HEK293 (cell line): ENCODE measurements around the gene UBE3C.

Experiments used
- CTCF ChIA-PET: fragments of 350-600 bp; formaldehyde crosslinking; extraction: SDS; loops from one replicate; lab custom pipeline; 2021; ENCODE audit warnings: antibody characterized with exemption; lab: Yijun Ruan, JAX
- POLR2A ChIA-PET: fragments of 300-600 bp; formaldehyde crosslinking; extraction: SDS; loops from one replicate; lab custom pipeline; 2020; ENCODE audit warnings: antibody characterized with exemption, inconsistent platforms; lab: Yijun Ruan, JAX
- H3K27ac ChIP-seq: fragments of 200-500 bp; sonication (Bioruptor generic); 2 replicates; pipeline ENCODE4 v1.5.1; 2014; ENCODE audit warnings: low read depth, low read length, control low read depth, inconsistent platforms; ENCODE audit errors: extremely low read depth
- H3K36me3 ChIP-seq, 2 experiments: fragments of 200-500 bp in 1 of 2; sonication (Bioruptor generic) in 1 of 2; 1 replicate in 1 of 2; 2 replicates in 1 of 2; pipeline ENCODE4 v1.5.1; 2014 to 2017; ENCODE audit warnings: inconsistent platforms in 2 of 2, low read length in 2 of 2; ENCODE audit not compliant: control insufficient read depth in 2 of 2, insufficient read depth in 1 of 2
- H3K4me1 ChIP-seq: fragments of 200-500 bp; sonication (Bioruptor generic); 2 replicates; pipeline ENCODE4 v1.5.1; 2014; ENCODE audit warnings: mild to moderate bottlenecking, low read length, inconsistent platforms; ENCODE audit not compliant: control insufficient read depth, insufficient read depth
- H3K4me3 ChIP-seq: 2 replicates; pipeline ENCODE4 v1.5.1; 2011; ENCODE audit warnings: low read depth, mild to moderate bottlenecking, control low read depth, low read length, moderate library complexity
- H3K9me3 ChIP-seq: fragments of 200-500 bp; sonication (Bioruptor generic); 2 replicates; pipeline ENCODE4 v1.5.1; 2014; ENCODE audit warnings: low read depth, low read length, inconsistent platforms; ENCODE audit not compliant: control insufficient read depth, insufficient read depth
- KLF1 ChIP-seq: fragments of 450-650 bp; formaldehyde crosslinking; IDR thresholded peaks from 2 replicates; pipeline ENCODE4 v1.5.1; 2016; ENCODE audit warnings: missing biosample characterization, missing genetic modification characterization
- SALL2 ChIP-seq: fragments of 450-650 bp; formaldehyde crosslinking; IDR thresholded peaks from 2 replicates; pipeline ENCODE4 v1.5.0; 2017; ENCODE audit warnings: missing biosample characterization, mild to moderate bottlenecking, missing genetic modification characterization, borderline replicate concordance
- YY2 ChIP-seq: fragments of 450-650 bp; formaldehyde crosslinking; IDR thresholded peaks from 2 replicates; pipeline ENCODE4 v1.5.1; 2016; ENCODE audit warnings: missing biosample characterization, missing genetic modification characterization
- ZEB2 ChIP-seq: fragments of 450-650 bp; formaldehyde crosslinking; IDR thresholded peaks from 2 replicates; pipeline ENCODE4 v1.5.1; 2016; ENCODE audit warnings: missing biosample characterization, missing genetic modification characterization
- ZFP3 ChIP-seq: fragments of 450-650 bp; formaldehyde crosslinking; IDR thresholded peaks from 2 replicates; pipeline ENCODE4 v1.5.1; 2016; ENCODE audit warnings: low read depth, missing biosample characterization, missing genetic modification characterization
- ZNF157 ChIP-seq: fragments of 450-650 bp; formaldehyde crosslinking; IDR thresholded peaks from 2 replicates; pipeline ENCODE4 v1.5.1; 2016; ENCODE audit warnings: missing biosample characterization, missing genetic modification characterization
- ZNF174 ChIP-seq: fragments of 450-650 bp; formaldehyde crosslinking; IDR thresholded peaks from 2 replicates; pipeline ENCODE4 v1.5.0; 2017; ENCODE audit warnings: missing biosample characterization, mild to moderate bottlenecking, missing genetic modification characterization
- ZNF202 ChIP-seq: fragments of 450-650 bp; formaldehyde crosslinking; IDR thresholded peaks from 2 replicates; pipeline ENCODE4 v1.5.1; 2016; ENCODE audit warnings: missing biosample characterization, missing genetic modification characterization, borderline replicate concordance
- ZNF223 ChIP-seq: fragments of 450-650 bp; formaldehyde crosslinking; IDR thresholded peaks from 2 replicates; pipeline ENCODE4 v1.5.1; 2016; ENCODE audit warnings: missing biosample characterization, missing genetic modification characterization
- ZNF239 ChIP-seq: fragments of 450-650 bp; formaldehyde crosslinking; IDR thresholded peaks from 2 replicates; pipeline ENCODE4 v1.5.1; 2016; ENCODE audit warnings: missing biosample characterization, missing genetic modification characterization
- ZNF26 ChIP-seq: fragments of 450-650 bp; formaldehyde crosslinking; IDR thresholded peaks from 2 replicates; pipeline ENCODE4 v1.5.1; 2016; ENCODE audit warnings: missing biosample characterization, missing genetic modification characterization
- ZNF266 ChIP-seq: fragments of 450-650 bp; formaldehyde crosslinking; IDR thresholded peaks from 2 replicates; pipeline ENCODE4 v1.5.1; 2016; ENCODE audit warnings: missing biosample characterization, missing genetic modification characterization, low read depth
- ZNF354C ChIP-seq: fragments of 450-650 bp; formaldehyde crosslinking; IDR thresholded peaks from 2 replicates; pipeline ENCODE4 v1.5.1; 2016; ENCODE audit warnings: missing biosample characterization, missing genetic modification characterization, low read depth, borderline replicate concordance
- ZNF366 ChIP-seq: fragments of 450-650 bp; formaldehyde crosslinking; conservative IDR thresholded peaks from 2 replicates; pipeline ENCODE4 v1.5.1; 2016; ENCODE audit warnings: missing biosample characterization, missing genetic modification characterization
- ZNF548 ChIP-seq: fragments of 450-650 bp; formaldehyde crosslinking; IDR thresholded peaks from 2 replicates; pipeline ENCODE4 v1.5.1; 2016; ENCODE audit warnings: missing biosample characterization, missing genetic modification characterization
- ZNF561 ChIP-seq: fragments of 450-650 bp; IDR thresholded peaks from 2 replicates; pipeline ENCODE4 v1.5.1; 2018; ENCODE audit warnings: missing biosample characterization, missing genetic modification characterization, borderline replicate concordance
- ZNF580 ChIP-seq: fragments of 450-650 bp; formaldehyde crosslinking; IDR thresholded peaks from 2 replicates; pipeline ENCODE4 v1.5.1; 2016; ENCODE audit warnings: missing biosample characterization, missing genetic modification characterization
- ZNF76 ChIP-seq: fragments of 450-650 bp; formaldehyde crosslinking; IDR thresholded peaks from 2 replicates; pipeline ENCODE4; 2016; ENCODE audit warnings: low read depth, missing biosample characterization, missing genetic modification characterization, borderline replicate concordance
- ZNF792 ChIP-seq: fragments of 450-650 bp; formaldehyde crosslinking; IDR thresholded peaks from 2 replicates; pipeline ENCODE4 v1.5.1; 2016; ENCODE audit warnings: missing biosample characterization, missing genetic modification characterization
- TF ChIP-seq, protein P1 (sequence below): fragments of 450-650 bp; formaldehyde crosslinking; conservative IDR thresholded peaks from 2 replicates; pipeline ENCODE4 v1.5.1; 2016; ENCODE audit warnings: low read depth, missing biosample characterization, missing genetic modification characterization
- TF ChIP-seq, protein P2 (sequence below): fragments of 450-650 bp; formaldehyde crosslinking; IDR thresholded peaks from 2 replicates; pipeline ENCODE4 v1.5.1; 2017; ENCODE audit warnings: missing biosample characterization, missing genetic modification characterization
- TF ChIP-seq, protein P3 (sequence below): fragments of 450-650 bp; formaldehyde crosslinking; IDR thresholded peaks from 2 replicates; pipeline ENCODE4 v1.5.1; 2017; ENCODE audit warnings: missing biosample characterization, missing genetic modification characterization

UBE3C gene

DNA sequence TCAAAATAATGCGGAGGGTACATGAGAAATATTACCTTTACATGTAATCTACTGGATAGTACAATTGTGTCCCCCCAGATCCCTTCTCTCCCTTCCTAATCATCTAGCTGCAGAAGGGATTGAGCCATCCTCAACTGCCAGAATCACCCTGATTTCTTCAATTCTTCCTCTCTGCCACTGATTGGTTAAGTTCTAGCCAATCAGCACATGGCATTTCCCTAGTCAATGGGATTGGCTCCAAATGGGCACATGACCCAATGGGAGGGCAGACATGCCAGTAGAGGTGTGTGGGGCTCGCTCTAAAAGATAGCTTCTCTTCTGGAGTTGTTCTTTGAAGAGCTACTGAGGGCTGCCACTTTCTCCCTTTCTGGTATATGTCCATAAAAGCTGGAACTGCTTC, 20.9 kb upstream of the UBE3C start:
- Histone ChIP-seq H3K36me3 (no peaks in the 10 kb centered on the region), H3K27ac (no peak overlapping the region), H3K4me1 (no peaks in the 10 kb centered on the region), H3K4me3 (no peak overlapping the region), H3K9me3 (no peaks in the 10 kb centered on the region)
- CTCF ChIA-PET = interaction anchor here (0.7 to 1.1 kb wide), 2 partner anchors 26 to 779 kb away, joined by 3 to 4 read pairs; no protein-coding TSS in a partner anchor
- POLR2A ChIA-PET = no interaction called here
- TF ChIP-seq ZEB2 (tag by site-specific recombination) (no peak), ZNF266 (tag by site-specific recombination) (no peak), ZNF26 (tag by site-specific recombination) (no peak), ZFP3 (tag by site-specific recombination) (no peak), ZNF239 (tag by site-specific recombination) (no peak), SALL2 (no peak), ZNF366 (tag by site-specific recombination) (no peak), ZNF354C (tag by site-specific recombination) (no peak), ZNF157 (tag by site-specific recombination) (no peak), ZNF548 (tag by site-specific recombination) (no peak), KLF1 (tag by site-specific recombination) (no peak), YY2 (tag by site-specific recombination) (no peak), ZNF561 (tag by site-specific recombination) (no peak)

- H3K4me1 ChIP-seq = no peaks in the 10 kb centered on the region
- no peak overlapping the region for H3K27ac ChIP-seq
- ChIA-PET CTCF (interaction anchor here (0.7 kb wide), 1 partner anchor 267 kb away, joined by 3 read pairs; no protein-coding TSS in a partner anchor), POLR2A (no interaction called here)
- no peak overlapping the region for H3K4me3 ChIP-seq
- TF ChIP-seq ZNF580 (tag by site-specific recombination) (no peak), ZNF202 (tag by site-specific recombination) (no peak), ZNF174 (tag by site-specific recombination) (no peak), ZNF76 (tag by site-specific recombination) (no peak), ZNF223 (tag by site-specific recombination) (no peak), ZNF792 (tag by site-specific recombination) (no peak)
- TF ChIP-seq, protein P1, sequence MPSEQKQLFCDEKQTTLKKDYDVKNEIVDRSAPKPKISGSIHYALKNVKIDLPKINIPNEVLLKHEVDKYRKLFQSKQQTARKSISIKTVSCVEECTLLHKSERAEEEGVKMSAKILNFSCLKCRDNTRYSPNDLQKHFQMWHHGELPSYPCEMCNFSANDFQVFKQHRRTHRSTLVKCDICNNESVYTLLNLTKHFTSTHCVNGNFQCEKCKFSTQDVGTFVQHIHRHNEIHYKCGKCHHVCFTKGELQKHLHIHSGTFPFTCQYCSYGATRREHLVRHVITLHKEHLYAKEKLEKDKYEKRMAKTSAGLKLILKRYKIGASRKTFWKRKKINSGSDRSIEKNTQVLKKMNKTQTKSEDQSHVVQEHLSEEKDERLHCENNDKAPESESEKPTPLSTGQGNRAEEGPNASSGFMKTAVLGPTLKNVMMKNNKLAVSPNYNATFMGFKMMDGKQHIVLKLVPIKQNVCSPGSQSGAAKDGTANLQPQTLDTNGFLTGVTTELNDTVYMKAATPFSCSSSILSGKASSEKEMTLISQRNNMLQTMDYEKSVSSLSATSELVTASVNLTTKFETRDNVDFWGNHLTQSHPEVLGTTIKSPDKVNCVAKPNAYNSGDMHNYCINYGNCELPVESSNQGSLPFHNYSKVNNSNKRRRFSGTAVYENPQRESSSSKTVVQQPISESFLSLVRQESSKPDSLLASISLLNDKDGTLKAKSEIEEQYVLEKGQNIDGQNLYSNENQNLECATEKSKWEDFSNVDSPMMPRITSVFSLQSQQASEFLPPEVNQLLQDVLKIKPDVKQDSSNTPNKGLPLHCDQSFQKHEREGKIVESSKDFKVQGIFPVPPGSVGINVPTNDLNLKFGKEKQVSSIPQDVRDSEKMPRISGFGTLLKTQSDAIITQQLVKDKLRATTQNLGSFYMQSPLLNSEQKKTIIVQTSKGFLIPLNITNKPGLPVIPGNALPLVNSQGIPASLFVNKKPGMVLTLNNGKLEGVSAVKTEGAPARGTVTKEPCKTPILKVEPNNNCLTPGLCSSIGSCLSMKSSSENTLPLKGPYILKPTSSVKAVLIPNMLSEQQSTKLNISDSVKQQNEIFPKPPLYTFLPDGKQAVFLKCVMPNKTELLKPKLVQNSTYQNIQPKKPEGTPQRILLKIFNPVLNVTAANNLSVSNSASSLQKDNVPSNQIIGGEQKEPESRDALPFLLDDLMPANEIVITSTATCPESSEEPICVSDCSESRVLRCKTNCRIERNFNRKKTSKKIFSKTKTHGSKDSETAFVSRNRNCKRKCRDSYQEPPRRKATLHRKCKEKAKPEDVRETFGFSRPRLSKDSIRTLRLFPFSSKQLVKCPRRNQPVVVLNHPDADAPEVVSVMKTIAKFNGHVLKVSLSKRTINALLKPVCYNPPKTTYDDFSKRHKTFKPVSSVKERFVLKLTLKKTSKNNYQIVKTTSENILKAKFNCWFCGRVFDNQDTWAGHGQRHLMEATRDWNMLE (tag by site-specific recombination) = no peak
- TF ChIP-seq, protein P2, sequence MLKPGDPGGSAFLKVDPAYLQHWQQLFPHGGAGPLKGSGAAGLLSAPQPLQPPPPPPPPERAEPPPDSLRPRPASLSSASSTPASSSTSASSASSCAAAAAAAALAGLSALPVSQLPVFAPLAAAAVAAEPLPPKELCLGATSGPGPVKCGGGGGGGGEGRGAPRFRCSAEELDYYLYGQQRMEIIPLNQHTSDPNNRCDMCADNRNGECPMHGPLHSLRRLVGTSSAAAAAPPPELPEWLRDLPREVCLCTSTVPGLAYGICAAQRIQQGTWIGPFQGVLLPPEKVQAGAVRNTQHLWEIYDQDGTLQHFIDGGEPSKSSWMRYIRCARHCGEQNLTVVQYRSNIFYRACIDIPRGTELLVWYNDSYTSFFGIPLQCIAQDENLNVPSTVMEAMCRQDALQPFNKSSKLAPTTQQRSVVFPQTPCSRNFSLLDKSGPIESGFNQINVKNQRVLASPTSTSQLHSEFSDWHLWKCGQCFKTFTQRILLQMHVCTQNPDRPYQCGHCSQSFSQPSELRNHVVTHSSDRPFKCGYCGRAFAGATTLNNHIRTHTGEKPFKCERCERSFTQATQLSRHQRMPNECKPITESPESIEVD (tag by site-specific recombination) = no peak
- TF ChIP-seq, protein P3, sequence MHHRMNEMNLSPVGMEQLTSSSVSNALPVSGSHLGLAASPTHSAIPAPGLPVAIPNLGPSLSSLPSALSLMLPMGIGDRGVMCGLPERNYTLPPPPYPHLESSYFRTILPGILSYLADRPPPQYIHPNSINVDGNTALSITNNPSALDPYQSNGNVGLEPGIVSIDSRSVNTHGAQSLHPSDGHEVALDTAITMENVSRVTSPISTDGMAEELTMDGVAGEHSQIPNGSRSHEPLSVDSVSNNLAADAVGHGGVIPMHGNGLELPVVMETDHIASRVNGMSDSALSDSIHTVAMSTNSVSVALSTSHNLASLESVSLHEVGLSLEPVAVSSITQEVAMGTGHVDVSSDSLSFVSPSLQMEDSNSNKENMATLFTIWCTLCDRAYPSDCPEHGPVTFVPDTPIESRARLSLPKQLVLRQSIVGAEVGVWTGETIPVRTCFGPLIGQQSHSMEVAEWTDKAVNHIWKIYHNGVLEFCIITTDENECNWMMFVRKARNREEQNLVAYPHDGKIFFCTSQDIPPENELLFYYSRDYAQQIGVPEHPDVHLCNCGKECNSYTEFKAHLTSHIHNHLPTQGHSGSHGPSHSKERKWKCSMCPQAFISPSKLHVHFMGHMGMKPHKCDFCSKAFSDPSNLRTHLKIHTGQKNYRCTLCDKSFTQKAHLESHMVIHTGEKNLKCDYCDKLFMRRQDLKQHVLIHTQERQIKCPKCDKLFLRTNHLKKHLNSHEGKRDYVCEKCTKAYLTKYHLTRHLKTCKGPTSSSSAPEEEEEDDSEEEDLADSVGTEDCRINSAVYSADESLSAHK (tag by site-specific recombination) = no peak
- H3K9me3 ChIP-seq = no peaks in the 10 kb centered on the region
- H3K36me3 ChIP-seq = no peaks in the 10 kb centered on the region
Observed at GRCh38 chr7:157120181-157120580, 18.5 kb upstream of the UBE3C start.
